Ureter (tissue), 1 donor: ENCODE data around the gene CDHR5. TPM values are rescaled to one million over a fixed set of nuclear protein-coding genes. Genes with fewer than 3 reads are reported as not detected.

ENCODE experiments used
- DNase-seq: peaks from one replicate; pipeline ENCODE4 v3.0.0-alpha.2; 2020; ENCODE audit warnings: low spot score
- total RNA-seq: library from RNA; stranded (reverse); gene quantifications from one replicate; pipeline ENCODE4 v1.2.4, GENCODE V29; 2023
- donor health status: DM: yes; HTN: yes; CAD: no.

The CDHR5 gene
- total RNA-seq, 1 donor from 2014 or later, result not detected

DNA sequence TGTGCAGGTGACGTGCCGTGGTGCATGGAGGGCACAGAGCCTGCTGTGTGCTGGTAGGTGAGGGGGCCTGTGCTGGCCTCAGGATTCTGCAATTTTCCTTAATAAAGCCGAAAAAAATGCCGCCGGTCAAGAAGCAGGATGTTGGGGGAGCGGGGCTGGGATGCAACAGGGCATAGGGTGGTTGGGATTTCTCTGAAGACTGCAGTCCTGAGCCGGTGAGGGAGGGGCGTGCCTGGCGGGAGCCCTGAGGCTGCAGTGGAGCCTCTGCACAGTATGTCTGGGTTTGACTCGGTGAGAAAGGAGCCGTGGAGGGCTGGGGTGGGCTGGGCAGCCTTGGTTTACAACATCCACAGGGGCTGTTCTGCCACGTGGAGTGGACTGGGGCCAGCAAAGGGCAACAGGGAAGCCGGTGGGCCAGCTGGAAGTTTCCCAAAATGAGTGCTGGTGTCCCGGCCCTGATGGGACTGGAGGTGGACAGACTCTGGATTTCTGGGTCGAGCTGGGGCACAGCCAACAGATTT is 1.3 kb downstream of the CDHR5 start:
- no peak for DNase-seq

DNA sequence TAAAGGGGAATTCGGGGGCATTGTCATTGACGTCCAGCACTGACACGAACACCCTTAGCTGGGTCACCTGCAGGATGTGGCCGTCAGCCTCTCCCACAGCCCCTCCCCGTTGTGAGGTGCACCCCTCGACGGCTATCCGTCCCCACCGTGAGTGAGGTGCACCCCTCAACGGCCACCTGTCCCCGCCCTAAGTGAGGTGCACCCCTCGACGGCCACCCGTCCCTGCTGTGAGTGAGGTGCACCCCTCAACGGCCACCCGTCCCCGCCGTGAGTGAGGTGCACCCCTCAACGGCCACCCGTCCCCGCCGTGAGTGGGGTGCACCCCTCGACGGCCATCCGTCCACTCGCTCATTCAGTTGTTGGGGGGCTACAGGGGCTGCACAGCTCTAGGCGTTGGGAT is 2.9 kb downstream of the CDHR5 start:
- DNase-seq, result no peak

DNA sequence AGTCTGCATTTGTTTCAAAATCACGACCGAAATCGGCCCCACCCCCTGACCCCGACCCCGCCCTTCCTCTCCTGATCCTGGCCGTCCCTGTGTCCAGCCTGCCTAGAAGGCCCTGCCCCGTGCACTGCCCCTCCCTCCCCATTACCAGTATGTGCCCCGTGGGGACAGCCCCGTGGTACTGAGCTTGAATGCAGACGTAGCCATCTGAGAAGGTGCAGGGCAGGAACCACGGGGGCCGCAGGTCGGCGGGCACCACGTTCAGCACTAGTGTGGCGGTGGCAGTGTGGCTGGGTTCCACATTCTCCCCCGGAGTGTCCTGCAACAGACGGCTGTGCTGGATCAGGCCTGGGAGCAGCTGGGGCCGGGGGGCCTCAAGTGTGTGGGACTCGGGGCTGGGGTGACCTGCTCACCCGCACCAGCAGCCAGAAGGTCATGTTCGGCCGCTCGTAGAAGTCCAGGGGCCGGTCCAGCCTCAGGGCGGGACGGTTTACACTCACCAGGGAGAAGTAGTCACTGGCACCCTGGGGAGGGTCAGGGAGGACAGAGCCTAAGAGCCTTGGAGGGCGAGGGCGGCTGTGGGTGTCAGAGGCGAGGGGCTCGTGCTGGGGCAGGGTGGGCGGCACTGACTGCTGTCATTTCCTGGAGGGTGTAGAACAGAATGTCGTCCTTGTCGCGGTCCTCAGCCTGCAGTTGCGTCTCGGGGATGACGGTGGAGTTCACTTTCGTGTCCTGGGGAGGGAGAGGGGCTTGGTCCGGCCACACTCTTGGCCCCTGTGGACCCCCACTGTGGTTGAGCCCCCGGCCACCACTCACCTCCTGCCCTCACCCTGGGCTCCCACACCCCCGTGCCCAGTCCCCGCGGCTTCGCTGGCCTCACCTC is 3.6 kb downstream of the CDHR5 start:
- DNase-seq, result no peak

DNA sequence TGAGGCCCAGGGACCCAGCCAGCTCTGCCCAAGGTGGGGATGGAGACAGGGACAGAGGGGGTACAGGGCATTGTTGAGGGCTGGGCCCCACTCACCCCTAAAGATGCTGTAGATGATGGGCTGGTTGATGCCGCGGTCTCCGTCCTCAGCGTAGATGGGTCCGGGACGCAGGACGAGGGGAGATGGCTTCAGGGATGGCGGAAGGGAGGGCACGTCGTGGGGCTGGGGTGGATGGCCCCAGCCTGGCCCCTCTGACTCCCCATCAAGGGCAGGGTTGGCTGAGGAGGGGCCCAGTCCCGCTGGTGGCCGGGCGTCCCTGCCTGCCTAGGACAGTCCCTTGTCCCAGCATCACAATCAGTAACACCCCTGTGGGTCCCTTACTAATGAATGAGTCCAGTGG is 4.6 kb downstream of the CDHR5 start:
- DNase-seq, result no peak

DNA sequence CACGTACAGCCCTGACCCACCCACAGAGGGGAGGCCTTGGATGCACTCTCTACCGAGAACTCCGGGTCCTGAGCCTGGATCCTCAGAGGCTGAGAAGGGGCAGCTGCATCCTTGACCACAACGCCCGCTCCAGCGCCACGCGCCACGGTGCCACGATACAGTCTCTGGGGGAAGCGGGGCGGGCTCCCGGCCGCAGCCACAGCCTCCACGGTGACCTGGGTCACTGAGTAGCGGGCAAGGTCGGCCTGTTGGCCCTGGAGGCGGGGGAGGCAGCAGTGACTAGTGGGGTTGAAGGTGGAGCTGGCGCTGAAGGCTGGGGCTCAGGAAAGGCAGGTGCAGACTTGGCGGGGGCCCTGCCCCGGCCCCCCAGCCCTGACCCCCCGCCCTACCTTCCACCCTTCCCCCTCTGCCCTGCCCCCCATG is 5.1 kb downstream of the CDHR5 start:
- no peak for DNase-seq

DNA sequence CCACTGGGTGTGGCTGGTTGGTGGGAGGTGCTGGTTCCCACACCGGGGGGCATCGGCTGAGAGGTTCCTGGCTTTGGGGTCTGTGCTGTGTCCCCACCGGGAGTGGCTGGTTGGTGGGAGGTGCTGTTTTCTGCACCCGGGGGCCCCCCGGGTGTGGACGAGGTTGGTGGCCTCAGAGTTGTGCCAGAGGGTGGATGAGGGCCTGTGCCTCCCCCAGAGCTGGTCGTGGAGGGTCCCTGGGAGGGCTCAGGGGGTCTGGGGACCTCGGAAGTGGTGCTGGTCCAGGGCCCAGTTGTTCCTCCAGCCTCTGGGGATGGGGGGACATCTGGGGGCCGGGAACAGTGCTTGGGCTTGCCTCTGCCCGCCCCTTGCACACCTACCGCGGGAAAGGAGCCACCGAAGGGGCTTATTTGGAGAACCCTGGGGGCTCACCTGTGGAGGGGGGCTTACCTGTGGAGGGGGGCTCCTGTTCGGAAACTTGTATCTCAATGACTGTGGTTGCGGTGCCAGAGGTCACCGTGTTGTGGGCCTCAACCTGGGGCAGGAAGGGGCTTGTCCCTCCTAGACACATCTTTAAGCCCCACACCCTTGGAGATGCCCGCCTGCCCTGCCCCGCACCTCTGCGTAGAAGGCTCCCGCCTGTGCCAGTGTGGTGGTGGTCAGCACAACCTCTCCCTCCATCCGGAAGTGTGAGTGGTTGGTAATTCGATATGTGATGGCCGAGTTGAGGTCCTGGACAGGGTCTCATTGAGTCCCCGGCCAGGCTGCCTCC is 5.7 kb downstream of the CDHR5 start:
- no peak for DNase-seq

DNA sequence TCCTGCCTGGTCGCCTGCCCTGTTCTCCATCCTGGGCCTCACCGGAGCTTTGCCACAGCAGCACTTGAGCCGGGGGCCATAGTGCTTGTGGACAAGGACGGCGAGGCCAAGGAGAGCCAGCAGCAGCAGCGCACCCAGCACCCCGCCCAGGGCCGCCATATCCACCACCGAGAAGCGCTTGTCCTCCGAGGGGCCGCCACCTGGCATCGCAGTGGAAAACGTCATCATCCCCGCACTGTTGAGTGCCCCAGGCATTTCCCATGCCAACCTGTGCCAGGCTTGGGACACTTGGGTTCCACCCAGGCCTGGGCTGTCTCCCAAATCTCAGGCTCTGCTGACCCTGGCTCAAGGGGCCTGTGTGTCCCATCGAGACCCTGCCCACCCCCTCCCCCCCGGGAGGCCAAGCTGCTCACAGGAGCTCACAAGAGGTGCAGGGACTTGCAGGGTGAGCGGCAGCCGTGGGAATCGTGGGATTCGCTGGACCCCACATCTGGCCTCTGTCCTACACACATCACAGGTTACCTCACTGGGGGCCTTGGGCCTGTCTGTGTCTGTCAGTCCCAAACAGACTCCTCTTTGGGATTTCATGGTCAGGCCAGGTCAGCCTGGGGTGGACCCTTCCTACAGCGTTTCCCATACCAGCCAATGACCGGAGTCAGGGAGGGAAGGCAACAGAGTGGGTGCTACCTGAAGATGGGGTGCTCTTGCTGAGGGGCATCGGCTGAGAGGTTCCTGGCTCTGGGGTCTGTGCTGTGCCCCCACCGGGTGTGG is 6.7 kb downstream of the CDHR5 start:
- DNase-seq, result no peak

DNA sequence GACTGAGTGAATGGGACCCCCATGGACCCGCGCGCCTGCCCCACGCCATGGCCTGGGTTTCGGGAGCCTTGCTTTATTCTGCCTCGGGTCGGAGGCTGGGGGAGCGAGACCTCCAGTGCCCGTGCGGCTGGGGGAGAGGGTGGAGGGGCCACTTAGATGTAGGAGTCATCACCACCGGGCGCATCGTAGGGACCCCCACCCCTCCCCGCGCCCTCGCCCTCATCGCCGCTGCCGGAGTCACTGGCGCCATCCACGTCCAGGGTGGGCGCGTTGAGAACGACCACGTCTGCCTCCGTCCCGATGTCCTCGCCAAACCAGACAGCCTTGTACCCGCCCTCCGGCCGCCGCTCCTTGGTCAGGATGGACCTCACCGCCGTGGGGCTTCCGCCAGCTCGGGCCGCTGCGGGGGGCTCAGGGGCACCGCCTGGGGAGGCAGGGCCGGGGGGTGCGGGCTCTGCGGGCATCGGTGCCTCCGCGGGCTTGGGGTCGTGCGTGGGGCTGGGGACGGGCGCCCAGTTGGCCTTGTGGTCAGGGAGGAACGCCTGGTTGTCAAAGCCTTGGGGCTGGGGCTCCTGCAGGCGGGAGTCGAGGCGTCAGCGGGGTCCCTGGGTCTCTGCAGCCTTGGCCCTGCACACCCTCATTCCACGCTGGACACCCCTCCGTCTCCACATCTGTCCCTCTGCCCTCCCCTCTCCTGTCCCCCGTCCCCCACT is 7.4 kb downstream of the CDHR5 start:
- no peak for DNase-seq

DNA sequence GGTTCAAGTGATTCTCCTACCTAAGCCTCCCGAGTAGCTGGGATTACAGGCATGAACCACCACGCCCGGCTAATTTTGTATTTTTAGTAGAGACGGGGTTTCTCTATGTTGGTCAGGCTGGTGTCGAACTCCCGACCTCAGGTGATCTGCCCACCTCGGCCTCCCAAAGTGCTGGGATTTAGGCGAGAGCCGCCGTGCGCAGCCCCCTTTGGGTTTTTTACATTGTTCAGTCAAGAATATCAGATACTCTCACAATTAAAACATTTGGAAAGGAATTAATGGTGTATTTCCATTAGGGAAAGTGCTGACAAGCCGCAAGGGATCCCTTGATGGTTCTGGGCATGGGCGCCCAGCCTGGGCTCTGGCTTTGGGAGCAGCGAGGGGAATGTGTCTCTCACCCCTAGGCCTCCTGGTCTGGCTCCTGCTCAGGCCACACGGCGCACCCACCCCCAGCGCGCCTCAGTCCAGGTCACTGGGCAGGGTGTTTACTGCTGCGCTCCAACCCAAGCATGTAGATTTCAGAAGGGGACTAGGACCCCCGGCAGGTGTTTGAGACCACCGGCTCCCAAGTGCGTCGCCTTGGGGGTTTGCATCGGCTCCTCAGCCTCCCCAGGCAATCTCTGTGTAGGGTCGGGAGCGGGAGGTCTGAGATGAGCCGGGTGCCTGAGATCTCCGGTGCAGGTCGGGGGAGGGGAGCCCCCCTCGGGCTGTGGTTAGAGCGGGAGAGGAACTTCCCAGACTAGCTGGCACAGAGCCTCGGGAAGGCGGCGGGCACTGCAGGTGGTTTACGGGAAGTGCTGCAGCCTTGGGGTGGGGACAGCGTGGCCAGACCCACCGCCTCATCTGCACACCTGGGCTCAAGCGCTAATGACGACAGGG is 8.2 kb downstream of the CDHR5 start:
- no peak for DNase-seq

DNA sequence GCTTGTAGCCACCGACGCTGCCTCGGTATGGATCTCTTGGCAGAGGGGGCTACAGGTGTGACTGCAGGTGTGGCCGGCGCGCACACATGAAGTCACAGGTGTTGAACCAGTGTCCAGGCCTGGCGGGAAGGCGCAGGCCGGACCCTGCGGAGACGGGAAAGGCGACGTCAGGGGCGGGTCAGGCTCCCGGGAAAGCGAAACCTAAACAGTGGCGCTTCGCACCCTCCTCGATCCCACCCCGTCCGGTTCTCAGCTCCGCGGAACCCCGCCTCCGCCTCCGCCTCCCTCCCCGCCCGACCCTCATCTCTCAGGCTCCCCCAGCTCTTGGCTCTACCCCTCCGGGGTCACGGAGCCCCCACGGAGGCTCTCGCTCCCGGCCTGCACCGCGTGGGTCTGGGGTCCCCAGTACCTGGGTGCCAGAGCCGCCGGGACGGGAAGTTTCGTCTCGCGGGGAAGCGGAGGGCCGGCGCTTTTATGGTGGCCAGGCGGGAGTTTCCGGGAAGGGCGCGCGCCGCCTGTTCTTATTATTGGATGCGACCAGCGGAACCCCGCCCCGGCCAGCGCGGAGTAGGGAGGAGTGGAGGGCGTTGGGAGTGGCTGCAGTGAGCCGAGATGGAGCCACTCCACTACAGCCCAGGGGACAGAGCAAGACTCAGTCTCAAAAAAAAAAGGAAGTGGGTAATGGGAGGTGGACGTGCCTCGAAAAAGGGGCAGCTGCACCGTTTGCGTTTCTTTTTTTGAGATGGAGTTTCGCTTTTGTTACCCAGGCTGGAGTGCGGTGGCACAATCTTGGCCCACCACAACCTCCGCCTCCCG is 9.0 kb downstream of the CDHR5 start, which contains the start of gene IRF7:
TSS of gene IRF7 (minus strand) at position 447 of the 816 bp plus-strand sequence. CDS start 586 bp downstream, outside the sequence.
- DNase-seq, result peak; percentile 96

DNA sequence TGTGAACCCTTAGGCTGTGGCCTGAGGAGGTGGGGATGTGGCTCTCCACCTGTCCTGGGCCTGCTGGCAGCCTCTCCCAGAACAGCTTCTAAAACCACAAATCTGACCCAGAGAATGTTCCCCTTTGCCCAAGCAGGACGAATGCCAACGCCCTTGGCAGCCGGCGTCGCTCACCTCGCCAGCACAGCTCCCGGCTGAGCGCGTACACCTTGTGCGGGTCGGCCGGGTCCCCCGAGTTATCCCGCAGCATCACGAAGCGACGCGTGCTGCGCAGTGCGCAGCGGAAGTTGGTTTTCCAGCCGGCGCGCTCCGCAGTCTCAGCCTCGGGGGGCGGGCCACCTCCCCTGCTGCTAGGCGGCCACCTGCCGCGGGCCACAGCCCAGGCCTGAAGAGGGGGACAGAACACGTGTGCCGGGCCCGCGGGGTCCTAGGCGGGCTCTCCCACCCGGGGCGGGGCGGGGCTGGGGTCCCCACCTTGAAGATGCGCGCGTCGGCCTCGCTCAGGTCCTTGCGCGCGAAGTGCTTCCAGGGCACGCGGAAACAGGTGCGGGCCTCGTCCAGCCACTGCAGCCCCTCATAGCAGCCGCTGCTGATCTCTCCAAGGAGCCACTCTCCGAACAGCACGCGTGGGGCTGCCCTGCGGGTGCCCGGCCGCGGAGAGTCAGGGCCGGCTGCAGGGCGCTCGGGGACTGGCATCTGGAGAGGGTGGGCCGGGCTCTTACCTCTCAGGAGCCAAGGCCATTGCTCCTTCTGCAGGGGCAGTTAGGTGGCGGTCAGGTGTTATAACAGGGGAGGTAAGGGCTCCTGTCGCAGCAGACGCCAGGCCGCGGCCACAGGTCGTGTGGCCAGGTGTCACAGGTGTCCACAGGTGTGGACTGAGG is 9.9 kb downstream of the CDHR5 start:
- DNase-seq, result peak; percentile 75

DNA sequence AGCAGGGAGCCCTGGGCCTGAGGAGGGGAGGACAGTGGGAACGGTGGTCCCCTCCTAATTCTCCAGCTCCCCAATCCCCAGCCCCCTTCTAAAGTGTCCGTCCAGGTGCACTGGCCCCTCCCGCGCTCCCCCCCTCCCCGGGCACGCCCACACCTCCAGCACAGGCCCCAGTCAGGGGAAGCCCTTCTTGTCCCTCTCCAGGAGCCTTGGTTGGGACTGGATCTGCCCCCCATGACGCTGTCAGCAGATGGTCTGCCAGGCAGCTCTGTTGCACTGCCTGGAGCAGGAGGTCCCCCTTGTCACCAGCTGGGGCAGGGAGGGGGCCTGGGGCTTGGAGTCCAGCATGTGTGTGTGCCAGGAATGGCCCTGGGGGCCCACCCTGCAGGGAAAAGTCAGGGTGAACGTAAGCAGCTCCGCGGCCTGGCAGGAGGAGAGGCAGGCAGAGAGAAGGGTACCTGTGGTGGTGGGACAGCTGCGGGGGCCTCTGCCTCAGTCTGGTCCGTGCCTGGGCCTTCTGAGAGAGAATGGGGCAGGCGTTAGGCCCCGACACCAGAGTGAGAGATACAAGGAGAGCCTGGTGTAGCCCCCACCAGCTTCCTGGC is 10.6 kb downstream of the CDHR5 start:
- DNase-seq, result no peak

DNA sequence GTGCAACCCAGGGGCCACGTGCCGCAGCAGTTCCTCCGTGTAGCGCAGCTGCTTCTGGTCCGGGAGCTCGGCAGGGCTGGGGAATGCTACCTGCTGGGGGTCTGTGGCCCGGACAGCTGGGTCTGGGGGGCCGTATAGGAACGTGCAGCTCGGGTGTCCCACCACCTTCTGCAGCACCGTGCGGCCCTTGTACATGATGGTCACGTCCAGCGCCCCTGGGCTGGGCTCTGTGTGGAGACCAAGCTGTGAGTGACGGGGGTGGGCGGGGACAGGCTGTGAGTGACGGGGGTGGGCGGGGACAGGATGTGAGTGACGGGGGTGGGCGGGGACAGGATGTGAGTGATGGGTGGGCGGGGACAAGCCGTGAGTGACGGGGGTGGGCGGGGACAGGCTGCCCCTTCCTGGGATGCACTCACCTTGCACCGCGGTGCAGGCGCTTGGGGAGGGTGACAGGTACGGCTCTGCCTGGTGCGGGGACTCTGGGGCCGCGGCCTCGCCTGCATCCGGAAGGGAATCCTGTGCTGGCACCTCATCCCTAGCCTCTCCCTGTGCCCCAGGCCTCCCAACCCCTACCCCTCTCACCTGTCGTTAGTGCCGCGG is 11.3 kb downstream of the CDHR5 start:
- peak; percentile 73 for DNase-seq

DNA sequence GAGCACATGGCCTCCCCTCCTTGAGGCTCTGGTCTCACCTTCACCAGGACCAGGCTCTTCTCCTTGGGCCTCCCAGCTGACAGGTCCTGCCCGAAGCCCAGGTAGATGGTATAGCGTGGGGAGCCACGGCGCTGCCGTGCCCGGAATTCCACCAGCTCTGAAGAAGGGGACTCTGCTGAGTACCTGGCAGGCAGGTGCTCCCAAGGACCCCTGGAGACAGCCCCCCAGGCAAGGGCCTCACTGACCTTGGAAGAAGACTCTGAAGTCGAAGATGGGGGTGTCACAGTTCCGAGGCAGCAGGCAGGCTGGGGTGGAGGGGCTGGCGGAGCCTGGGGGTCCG is 11.8 kb downstream of the CDHR5 start:
- no peak for DNase-seq

DNA sequence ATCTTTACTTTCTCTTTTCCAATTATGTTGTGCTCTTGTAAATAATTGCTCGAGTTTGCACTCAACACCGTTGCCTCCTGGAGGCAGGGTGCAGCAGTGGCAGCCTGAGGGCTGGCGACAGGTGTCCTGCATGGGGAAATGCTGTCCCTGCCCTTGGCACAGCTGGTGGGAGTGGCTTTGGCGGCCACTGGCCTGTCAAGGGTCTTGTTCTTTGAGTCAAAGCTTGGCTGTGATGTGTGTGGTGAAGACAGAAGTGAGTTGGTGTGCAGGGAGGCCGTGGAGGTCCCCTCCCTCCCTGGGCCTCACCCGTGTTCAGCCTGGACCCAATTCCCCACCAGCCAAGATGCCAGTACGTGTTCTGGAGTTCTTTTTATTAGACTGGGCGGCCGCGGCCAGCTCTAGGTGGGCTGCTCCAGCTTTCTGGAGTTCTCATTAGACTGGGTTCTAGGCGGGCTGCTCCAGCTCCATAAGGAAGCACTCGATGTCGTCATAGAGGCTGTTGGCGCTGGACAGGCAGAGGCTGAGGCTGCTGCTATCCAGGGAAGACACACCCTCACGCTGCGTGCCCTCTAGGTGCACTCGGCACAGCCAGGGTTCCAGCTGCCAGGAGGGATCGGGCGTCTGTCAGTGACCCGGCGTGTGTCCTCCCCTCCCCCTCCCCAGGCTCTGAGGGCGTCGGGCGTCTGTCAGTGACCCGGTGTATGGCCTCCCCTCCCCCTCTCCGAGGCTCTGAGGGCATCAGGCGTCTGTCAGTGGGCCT is 12.4 kb downstream of the CDHR5 start:
- DNase-seq, result no peak
